ENCODE results near the gene HUNK.
"Not testable (repeated sequence)": the region's sequence is repeated elsewhere in the genome, so short reads cannot be mapped to it uniquely, and the experiment has no call there.

Gene HUNK

GRCh38 chr21:31924548-31924947, 51.7 kb downstream of the HUNK start:
- no peak for DNase-seq

- DNase-seq, result no peak
These were observed 53.7 kb downstream of the HUNK start for GRCh38 chr21:31926498-31926897.

GRCh38 chr21:31927689-31928353, 55.0 kb downstream of the HUNK start:
- no peak for DNase-seq

- DNase-seq, result no peak
These were observed 55.8 kb downstream of the HUNK start for GRCh38 chr21:31928656-31929055.

GRCh38 chr21:31929548-31929947, 56.7 kb downstream of the HUNK start:
- DNase-seq, result no peak

- DNase-seq, result no peak
These were observed 57.2 kb downstream of the HUNK start for GRCh38 chr21:31930001-31930400.

GRCh38 chr21:31931644-31932469, 59.0 kb downstream of the HUNK start:
- DNase-seq, result no peak

GRCh38 chr21:31932470-31932764, 59.6 kb downstream of the HUNK start:
- DNase-seq, result no peak

- DNase-seq, result no peak
These were observed 64.5 kb downstream of the HUNK start for GRCh38 chr21:31937303-31937702.

- DNase-seq, result no peak
These were observed 65.8 kb downstream of the HUNK start for GRCh38 chr21:31938330-31939301.

- no peak for DNase-seq
These were observed 68.9 kb downstream of the HUNK start for GRCh38 chr21:31941694-31942093.

- no peak for DNase-seq
These were observed 70.7 kb downstream of the HUNK start for GRCh38 chr21:31943561-31943960.

GRCh38 chr21:31945141-31945540, 72.3 kb downstream of the HUNK start:
- DNase-seq, result no peak

GRCh38 chr21:31945546-31945945, 72.7 kb downstream of the HUNK start:
- no peak for DNase-seq

GRCh38 chr21:31946231-31946630, 73.4 kb downstream of the HUNK start:
- no peak for DNase-seq

- not testable (repeated sequence) for DNase-seq
These were observed 74.2 kb downstream of the HUNK start for GRCh38 chr21:31946876-31947550.

- no peak for DNase-seq
These were observed 75.9 kb downstream of the HUNK start for GRCh38 chr21:31948676-31949075.

GRCh38 chr21:31952828-31953227, 80.0 kb downstream of the HUNK start:
- DNase-seq, result no peak

GRCh38 chr21:31957631-31958030, 84.8 kb downstream of the HUNK start:
- DNase-seq, result no peak

GRCh38 chr21:31959881-31960280, 87.1 kb downstream of the HUNK start:
- no peak for DNase-seq

GRCh38 chr21:31961027-31961426, 88.2 kb downstream of the HUNK start:
- DNase-seq, result no peak

- DNase-seq, result no peak
These were observed 88.9 kb downstream of the HUNK start for GRCh38 chr21:31961704-31962103.

GRCh38 chr21:31964692-31965091, 91.9 kb downstream of the HUNK start:
- no peak for DNase-seq

All from activated naive CD4-positive, alpha-beta T cell treated with Interleukin-2 at 50 U/mL for 16 hours (primary cell).